Stimulated activated CD4-positive, alpha-beta T cell treated with anti-CD3 and anti-CD28 coated beads, Interleukin-1b, Interleukin-23, amount 100 ng/mL, for 48 hours (primary cell): ENCODE data around the gene ABCB6.

ENCODE experiments used
- DNase-seq: peaks from one replicate; pipeline ENCODE4 v3.0.0-alpha.2; 2020

Gene ABCB6

DNA sequence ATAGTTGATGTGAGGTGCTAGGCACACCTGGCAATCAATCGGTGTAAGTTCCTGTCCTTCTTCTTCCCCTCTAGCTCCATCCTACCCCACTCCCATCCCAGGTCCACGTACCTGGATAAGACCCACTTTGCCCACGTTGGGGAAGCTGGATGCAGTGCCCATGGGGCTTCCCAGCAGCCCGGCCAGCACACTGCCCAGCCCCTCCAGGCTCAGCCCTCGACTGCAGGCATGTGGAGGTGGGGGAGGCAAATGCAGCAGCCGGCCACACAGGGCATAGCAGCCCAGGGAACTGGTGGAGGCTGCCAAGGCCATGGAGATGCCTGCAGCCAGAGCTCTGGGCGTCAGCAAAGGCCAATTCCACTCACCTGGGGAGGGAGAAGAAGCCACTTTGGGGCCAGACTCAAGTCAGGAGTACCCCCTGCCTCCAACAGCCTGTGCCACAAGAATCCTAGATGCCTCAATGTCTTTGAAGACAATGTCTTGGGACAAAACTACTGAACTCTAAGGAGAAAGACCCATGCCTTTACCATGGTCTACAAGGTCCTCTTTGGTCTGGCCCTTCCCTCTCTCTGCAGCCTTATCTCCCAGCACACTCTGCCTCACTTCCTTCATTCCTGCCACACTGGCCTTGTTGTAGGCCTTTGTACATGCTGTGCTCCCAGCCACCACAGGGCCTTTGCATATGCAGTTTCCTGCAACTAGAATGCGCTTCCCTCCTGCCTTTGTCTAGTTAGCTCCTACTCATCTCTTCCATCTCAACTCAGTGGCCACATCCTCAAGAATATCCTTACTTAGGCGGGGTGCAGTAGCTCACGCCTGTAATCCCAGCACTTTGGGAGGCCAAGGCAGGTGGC lies 53.5 kb downstream of the ABCB6 start:
- no peak for DNase-seq

DNA sequence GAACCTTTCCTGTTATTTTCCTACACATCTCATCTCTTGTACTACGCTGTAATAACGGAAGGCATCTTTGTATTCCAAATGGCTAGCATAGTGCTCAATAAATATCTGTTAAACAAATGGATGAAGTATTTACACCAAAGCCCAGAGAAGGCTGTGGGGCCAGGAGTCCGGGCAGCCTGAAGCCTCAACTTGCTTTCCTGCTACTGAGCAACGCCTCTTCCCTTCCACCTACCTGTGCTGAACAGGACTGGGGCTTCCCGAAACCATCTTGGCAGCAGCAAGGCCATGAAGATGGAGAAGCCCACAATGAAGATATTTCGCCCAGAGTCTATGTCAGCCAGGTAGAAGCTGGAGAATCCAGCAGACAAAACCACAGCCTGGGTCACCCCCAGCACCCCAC lies 55.6 kb downstream of the ABCB6 start:
- no peak for DNase-seq

DNA sequence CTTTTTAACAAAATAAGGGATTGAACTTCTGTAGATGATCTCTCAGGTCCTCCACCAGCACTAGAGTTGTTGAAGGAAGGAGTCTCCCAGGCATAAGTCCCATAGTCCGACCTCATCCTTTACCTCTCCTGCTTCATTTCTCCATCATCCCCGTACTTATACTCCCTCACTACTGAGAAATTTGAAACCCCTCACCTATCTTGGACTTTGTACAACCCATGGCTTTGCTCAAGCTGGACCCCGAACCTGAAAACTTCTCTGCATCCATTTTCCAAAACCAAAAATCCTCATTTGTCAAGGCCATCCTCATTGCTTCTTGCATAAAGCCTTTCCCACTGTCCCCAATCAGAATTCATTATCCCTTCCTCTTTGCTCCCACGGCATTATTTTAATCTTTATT lies 57.7 kb downstream of the ABCB6 start:
- no peak for DNase-seq

DNA sequence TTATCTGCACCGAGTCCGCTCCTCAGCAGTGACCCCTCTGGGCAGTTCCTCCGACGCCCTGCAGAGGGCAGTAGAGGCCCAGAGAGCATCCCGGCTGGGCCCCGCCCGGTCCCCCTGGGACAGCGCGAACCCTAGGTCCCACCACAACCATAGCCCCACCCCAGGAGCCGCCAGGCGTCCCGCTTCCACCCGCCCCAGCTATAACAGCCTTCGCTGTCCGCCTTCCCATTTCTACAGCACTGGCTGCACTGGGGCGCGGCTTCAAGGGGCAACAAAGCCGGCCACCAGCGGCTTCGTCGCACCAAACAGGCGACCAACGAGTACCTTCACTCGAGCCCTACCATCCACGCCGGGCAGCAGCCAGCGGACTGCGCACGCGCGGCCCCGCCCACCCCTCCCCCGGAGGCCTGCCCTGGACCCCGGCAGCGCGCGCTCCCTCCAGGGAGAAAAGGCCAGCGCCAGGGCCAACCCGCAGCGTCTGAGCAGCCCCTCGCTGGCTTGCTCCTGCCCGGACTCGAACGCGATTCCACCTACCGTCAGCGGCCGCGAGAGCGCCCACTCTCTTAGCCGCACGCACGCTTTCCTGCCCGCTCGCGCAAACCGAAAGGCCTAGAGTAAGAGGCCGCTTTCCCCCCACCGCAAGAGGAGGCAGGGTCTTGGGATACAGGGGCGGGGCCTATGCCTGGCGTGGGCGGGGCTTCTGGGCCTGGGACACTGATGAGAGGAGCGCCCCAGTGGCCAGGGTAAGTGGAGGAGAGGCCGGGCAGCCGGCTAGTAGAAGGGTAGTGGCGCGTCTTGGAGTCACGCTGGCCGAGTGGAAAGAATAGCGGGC lies 58.4 kb downstream of the ABCB6 start, which contains the start of gene NHEJ1:
NHEJ1 (minus strand) TSS at position 630 of the 832 bp plus-strand sequence. CDS start 2,453 bp downstream, outside the sequence.
- DNase-seq = peak; percentile 94
